Colon (tissue), 2 donors: ENCODE measurements around the gene PCBP2.

Experiments
- FAIRE-seq: peaks from 2 replicates; lab custom pipeline; 2012; peaks lifted over from hg19 to GRCh38; lab: Jason Lieb, UNC
- donor health status: control.
- donor health status: control.

The PCBP2 gene

DNA sequence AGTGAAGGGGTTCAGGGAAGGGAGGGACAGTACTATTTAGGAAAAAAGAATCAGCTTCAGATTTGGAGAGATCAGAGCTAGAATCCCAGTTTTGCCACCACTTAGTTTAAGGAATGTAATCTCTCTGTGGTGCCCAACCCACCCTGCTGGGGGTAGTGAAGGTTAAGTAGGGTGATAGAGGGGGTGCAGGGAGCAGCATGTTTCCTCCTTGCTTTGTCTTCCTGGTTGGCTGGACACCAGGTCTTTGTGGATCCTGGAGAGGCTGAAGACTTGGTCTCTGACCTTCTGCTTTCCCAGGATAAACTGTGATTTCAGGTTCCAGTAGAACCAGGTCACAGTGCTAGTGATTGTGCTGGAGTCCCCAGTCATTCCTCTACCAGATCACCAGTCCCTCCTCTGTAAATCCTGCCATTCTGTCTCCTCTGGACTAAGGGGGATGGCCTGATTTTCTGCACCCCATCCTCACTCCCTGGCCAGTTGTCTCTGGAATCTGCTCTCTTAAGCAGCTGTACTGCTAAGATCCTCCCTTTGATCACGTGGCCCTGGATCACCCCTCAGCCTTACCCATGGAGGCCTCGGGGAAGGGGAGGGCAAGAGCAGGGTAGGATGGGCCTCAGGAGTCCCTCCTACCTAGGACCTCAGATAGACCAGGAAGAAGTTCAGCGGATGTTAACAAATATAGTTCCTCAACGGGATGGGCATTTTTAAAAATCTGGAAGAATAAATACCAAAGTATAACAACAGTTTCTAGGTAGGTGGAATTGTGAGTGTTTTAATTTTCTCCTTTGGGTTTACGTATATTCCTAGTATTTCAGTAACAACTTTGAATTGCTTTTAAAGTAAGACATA lies 44.2 kb downstream of the PCBP2 start:
- no peak for FAIRE-seq

DNA sequence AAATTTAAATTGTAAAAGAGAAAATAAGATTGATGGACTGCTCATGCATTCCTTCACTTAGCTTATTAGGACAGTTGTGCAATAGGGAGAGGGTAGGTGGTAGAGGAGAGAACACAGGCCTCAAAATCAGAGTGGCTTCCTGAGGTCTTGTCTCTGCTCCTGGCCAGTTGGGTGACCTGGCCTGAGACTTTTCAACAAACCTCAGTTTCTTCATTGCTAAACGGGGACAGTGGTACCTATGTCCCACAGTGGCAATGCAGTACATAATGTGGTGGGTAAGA lies 44.8 kb downstream of the PCBP2 start:
- no peak for FAIRE-seq

DNA sequence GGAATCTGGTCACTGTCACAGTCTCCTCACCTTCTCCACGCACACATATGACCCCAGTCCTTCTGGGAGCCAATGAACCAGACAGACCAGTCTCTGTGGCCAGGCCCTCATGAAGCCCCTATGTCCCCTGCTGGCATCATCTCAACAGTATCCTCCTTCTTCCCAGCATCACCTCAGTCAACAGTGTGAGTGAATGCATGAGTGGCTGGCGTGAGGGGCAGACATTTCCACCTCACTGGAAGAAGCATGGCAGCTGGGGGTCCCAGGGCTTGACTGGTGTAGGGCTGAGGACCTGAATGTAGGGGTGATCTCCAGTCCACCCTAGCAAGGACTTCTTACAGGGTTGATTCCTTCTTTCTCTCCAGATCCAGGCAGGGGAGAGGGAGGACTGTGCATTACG lies 45.6 kb downstream of the PCBP2 start:
- no peak for FAIRE-seq

DNA sequence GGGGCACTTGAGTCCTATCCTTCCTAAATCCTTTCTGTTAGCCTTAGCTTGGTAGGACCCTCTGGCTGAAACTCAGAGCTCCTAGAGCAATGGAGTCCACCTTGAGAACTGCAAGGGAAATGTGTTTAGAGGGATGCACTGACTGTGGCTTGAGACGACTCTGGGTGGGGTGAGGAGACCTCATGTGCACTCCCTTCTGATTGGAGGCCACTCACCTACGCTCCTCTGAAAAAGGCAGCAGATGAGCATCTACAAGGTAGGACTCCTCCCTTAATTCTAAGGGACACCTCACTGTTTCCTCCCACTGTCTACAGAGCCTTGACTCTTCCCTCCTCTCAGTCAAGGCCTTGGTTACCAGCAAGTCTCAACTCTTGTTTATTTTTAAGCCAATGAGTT lies 46.3 kb downstream of the PCBP2 start:
- no peak for FAIRE-seq

DNA sequence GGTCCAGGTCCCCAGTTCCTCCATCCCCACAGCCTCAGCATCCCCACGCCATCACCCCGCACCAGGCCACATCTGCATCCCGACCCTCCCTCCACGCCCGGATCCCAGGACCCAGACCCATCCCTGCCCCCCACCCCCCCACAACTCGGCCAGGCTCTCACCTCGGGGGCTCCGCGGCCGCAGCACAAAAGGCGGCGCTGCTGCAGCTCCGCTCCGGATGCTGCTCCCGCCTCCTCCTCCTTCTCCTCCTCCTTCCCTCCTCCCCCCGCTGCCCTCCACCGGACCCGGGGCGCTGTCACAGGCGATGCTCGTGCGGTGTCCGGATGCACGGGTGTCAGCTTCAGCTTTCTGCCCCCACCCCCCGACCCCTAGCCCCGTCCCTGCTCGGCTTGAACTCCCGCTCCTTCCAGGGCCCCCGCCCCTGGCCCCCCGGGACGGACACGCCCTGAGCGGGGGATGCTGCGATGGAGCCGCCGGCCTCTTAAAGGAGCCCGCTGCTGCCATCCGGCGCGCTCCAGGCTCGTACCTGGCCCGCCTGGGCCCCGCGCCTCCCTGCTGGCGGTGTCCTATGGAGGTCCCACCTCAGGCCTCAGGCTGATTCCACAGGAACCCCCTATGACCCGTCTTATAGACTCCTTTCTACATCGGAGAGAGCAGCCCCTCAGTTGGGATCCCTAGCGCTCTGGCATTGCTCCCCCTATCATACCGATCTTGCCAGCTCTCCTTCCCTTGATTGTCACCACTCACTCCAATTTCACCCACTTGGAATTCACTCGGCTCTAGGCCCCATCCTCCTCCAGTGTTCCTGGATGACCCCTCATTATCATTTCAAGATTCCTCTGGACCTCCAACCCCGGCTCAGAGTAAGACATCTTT lies 47.6 kb downstream of the PCBP2 start, which contains the start of gene MAP3K12:
Gene MAP3K12, minus strand, starts transcription at position 193 of the 876 bp plus-strand sequence. CDS start 12,067 bp downstream, outside the sequence.
- FAIRE-seq, result no peak

DNA sequence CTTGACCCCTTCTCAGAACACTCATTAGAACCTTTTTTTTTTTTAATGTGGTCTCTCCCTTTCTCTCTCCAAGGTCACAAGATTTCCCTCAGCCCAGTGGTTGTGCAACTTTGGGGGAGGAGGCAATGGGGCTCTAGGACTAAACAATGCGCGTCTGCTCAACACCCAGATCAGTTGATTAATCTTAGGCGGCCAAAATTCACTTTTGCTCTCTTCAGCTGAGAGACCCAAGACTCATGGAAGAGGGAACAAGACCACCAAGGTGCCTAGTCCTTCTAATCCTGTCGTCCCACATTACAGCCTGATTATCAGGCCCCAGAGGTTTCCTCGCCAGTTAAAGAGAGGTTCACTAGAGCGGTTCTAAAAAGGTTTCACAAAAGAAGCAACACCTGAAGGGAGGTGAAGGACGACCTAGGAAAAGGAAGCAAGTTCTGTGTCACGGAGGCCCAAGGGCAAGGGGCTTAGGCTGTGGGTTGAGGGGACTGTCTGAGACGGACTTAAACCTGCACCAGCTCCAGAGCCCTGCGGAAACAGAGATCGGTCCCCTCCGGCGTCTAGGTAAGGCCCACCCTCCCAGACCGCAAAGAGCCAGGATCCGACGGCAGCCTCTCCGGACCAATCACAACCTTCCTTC lies 48.4 kb downstream of the PCBP2 start:
- peak; percentile 21 for FAIRE-seq

DNA sequence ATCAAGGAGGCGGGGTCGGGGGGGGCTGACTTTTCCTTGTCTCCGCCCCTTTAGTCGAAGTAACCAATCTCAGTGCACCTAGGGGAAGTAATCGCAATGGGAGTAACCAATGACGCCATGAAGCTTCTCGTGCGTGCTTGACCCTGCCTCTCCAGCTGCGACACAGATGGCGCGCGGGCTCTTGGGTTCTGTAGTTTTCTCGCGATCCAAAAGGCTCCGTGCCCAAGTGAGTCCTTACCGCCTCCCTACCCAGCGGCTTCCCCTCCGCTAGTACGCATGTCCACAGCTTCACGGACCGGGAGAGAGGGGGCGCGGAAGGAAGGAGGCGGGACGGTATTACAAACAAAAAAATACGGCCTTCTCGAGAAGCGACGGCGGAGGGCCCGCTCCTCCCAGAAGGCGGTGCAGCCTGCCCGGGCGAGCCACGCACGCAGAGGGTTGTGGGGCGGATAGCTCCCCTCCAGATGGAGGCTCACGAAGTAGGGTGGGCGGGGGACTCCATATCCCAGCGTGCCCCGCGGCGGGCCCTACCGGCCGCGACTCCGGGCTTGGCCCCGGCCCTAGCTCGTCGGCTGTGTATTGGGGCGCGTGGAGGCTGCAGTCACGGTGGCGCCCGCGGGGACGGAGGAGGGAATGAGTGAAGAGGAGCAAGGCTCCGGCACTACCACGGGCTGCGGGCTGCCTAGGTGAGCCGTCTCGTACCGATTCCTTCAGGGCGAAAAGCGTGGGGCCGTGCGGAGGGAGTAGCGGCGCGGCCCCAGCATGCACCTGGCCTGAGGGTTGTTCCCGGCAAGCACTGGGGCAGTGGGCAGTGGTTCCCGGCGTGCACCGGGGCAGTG lies 49.1 kb downstream of the PCBP2 start, which contains the start of gene TARBP2:
Gene TARBP2, plus strand, starts transcription at position 508 of the 839 bp plus-strand sequence. Its CDS starts 126 bp downstream, at position 634.
- no peak for FAIRE-seq

DNA sequence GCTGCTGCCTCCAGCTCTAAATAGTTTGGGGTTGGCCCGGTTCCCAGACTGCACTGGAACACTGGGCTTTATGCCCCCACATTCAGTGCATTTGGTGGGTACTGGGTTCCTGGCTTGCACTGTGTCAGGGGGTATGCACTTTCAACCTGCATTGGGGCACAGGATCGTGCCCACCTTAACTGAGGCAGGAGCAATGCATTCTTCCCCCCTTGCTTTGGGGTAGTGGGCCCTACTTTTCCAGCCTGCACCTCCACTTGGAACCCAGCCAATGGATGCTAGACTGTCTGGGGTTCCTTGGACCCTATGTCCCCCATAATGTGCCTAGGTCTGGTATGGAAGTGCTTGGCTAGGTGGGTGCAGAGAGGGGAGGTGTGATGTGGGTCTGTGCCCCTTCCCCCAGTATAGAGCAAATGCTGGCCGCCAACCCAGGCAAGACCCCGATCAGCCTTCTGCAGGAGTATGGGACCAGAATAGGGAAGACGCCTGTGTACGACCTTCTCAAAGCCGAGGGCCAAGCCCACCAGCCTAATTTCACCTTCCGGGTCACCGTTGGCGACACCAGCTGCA lies 49.8 kb downstream of the PCBP2 start:
- FAIRE-seq, result no peak

DNA sequence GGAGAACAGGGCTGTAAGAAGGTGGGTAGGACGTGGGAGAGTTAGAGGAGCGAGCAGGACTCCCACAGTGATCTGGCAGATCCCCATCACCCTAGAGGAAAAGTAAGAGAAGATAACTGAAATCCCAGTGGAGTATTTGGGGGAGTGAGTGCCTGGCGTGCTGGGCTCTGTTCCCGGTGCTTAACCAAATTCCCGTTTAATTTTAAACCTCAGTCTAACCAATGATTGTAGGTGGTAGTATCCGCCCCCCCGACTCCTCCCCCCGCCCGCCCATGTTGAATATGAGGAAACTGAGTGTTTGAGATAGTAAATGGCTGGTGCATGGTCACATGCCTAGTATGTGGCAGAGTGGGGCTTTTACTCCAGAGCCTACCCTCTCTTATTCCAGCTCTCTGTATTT lies 50.4 kb downstream of the PCBP2 start:
- no peak for FAIRE-seq

DNA sequence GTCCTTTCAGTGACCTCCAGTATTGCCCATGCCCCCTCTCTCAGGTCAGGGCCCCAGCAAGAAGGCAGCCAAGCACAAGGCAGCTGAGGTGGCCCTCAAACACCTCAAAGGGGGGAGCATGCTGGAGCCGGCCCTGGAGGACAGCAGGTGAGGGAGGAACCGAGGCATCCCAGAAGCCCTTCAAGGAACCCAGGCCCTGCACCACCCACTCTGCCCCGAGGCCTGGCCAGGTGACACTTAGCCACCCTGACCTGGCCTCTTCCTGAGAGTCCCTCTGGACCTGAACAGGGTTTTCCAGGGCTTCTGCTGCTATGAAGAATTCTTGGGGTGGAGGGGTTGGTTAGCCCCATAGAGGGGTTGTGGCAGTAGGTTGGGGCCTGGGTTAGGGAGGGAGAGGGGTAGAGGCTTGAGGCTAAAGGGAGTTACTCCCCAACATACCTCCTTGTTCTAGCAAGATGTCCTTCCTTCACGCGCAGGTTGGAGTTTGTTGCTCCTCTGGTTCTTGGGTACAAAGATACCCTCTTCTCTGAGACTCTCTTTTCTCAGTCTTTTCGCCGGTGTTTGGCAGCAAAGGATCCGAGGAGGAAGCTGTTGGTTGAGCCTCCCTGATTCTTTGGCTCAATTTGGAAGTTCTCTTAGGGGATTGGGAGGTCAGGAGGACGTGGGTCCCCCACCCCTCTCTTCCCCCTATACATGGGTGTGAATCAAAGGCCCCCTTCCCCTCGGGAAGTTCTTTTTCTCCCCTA lies 51.3 kb downstream of the PCBP2 start:
- FAIRE-seq, result no peak

DNA sequence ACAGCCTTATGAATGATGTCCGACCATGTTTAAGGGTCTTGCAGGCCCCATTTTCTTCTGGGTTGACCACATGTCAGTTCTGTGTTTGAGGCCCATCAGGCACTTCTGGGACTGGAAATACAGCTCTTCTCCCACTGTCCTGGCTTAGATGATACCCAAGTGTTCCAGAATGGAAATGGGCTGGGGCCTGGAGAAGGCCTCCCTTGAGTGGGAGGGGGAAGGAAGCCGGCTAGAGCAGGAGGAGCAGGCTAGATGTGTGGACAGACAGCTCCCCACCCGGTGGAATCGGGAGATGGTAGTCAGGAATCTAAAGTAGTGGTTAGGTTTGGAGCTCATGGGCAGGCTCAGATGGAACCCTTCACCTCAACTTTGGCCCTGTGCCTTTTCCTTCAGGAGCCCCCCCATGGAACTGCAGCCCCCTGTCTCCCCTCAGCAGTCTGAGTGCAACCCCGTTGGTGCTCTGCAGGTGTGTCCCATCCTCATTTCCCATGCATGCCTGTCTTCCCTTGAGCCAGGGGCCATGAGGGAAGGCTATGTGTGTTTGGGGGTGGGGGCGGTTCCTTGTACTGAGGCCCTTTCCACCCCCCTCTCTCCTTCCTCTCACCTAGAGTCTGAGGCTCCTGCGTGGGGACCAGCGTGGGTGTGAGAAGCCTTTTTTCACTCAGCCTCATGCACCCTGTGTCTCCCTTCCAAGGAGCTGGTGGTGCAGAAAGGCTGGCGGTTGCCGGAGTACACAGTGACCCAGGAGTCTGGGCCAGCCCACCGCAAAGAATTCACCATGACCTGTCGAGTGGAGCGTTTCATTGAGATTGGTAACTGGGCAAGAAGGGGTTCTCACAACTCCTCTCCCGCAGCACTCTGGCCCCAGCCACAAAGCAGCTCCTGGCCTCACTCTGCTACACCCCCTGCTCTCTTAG lies 52.4 kb downstream of the PCBP2 start:
- FAIRE-seq, result no peak

DNA sequence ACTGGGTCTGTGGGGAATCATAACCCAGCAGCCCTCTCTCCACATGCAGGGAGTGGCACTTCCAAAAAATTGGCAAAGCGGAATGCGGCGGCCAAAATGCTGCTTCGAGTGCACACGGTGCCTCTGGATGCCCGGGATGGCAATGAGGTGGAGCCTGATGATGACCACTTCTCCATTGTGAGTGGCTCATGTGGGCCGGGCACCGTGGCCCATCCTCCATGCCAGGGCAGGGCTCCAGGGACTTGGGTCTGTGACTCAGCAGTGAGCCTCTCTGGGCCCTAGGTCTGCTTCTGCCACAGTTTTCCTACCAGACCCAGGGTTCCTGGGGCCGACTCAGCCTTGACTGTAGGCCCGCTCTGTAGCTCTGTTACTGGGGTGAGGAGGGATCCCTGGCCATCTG lies 53.2 kb downstream of the PCBP2 start:
- no peak for FAIRE-seq

DNA sequence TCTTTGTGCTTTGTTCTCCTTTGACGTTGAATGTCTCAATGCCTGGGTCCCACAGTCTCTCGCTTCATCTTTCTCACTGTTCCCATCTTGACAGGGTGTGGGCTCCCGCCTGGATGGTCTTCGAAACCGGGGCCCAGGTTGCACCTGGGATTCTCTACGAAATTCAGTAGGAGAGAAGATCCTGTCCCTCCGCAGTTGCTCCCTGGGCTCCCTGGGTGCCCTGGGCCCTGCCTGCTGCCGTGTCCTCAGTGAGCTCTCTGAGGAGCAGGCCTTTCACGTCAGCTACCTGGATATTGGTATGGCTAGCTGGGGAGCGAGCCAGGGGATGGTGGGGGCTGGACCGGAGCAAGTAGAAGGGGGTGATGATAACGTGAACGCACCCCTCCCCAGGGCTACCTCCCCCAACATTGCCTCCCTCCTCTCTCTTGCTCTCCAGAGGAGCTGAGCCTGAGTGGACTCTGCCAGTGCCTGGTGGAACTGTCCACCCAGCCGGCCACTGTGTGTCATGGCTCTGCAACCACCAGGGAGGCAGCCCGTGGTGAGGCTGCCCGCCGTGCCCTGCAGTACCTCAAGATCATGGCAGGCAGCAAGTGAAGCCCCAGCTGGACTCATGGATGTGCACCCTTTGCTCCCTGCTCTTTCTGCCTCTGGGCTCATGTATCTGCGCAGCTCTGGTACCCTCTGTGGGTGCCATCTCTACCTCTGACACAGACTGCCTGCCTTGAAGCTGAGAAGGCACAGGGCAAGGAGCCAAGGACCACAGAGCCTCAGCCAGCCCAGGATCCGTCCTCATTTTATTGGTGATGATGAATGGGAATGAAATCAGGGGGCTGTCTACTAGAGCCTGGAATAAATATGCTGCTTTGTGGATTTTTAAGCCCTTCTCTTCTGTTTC lies 53.9 kb downstream of the PCBP2 start:
- FAIRE-seq, result no peak

DNA sequence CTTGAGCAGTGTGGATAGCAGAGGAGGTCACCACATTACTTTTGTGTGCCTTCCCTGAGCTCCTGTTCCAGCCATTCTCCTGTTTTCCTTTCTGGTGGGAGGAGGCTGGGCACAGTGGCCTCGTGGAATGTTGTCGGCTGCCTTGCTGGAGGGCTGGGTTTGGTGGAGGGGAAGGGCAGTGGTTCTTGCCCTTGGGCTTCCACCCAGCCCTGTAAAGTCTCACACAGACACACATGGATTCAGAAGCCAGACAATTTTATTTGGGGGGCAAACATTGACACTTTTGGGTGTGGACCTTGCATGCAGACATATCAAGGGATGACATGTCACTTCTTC lies 54.5 kb downstream of the PCBP2 start:
- no peak for FAIRE-seq

DNA sequence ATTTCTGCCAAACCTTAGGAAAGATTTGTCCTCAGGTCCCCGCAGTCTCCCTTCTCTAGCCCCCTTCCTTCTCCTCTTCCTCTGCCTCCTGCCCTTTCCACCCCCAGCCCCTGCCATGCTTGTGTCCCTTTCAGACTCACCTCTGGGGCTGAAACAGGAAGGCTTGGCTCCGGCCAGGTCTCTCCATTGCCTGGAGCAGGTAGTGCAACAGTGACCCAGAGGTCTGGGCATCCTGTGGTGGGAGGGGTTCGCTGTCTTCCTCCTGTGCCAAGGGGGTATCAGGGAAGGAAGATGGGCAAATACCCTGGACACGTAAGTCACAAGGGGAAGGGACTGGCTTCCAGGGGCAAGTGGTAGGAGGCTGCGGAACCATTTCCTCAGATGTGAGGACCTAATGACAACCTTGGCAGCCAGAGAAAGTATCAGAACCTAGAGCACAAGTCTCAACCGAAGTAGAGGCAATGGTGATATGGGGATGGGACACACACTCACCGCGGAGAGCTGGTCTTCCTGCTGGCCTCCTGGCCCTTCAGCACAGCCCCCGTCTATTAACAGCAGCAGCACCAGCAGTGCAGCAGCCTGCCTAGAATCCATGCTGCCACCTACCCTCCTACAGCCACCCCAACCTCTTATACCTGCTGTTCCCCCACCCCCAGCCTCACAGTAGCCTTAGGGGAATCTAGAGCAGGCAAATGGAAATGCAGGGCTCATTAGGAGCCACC lies 55.1 kb downstream of the PCBP2 start, which contains the start of gene NPFF:
Gene NPFF, minus strand, starts transcription at position 604 of the 722 bp plus-strand sequence. Its CDS starts 10 bp downstream, at position 594.
- no peak for FAIRE-seq

DNA sequence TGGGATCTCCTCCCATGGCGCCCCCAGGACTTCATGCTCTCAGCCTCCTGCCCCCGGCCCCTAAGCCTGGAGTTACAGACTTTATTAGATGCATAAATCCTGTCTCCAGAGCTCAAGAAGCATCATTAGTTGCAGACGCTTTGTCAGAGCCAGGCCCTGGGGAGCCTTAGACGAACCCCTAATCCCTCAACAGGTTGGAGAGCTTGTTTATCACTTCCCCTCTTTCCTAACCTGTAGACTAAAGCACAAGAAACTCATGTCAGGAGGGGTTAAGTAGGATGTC lies 55.6 kb downstream of the PCBP2 start:
- no peak for FAIRE-seq

DNA sequence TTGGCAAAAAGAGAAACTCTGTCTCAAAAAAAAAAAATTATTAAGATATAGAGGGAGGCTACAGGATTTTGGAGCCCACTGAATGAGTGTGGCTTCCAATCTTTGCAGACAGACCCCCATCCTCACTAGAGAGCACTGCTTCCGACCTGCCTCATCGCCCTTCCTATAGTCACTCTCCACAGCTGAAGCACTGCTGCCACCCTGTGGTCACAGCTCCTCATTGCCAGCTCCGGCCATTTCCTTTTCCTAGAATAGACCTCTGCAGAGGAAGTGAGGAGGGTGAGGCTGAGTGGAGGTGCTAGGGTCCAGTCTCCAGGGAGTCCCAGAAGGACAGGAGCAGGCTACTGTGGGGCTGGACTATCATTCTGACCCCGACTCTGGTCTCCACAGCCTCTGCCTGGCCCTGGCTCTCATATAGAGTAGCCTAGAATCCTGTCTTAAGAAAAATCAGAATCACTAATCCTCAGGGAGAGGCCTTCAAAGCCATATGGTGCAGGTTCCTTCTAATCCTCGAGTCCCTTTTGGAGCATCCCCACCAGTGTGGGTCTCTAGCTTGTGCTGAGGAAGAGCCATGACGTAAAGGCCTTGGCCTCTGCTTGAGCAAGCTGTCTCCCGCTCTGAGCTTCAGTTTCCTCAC lies 56.8 kb downstream of the PCBP2 start:
- no peak for FAIRE-seq
